Lower leg skin (tissue), 3 donors: ENCODE data around the gene DOCK3.

ENCODE experiments used
- CTCF ChIP-seq, 3 donors: fragments of 450-650 bp; IDR thresholded peaks; one replicate each; pipeline ENCODE4 v1.5.1; 2016; ENCODE audit warnings: antibody characterized with exemption in 3 of 3, mild to moderate bottlenecking in 3 of 3, moderate library complexity in 2 of 3
- POLR2A ChIP-seq, 2 donors: fragments of 450-650 bp; IDR thresholded peaks; one replicate each; pipeline ENCODE4 v1.6.1; 2016 to 2017; ENCODE audit warnings: antibody characterized with exemption in 2 of 2, mild to moderate bottlenecking in 1 of 2, moderate library complexity in 1 of 2

GRCh38 chr3:50675179-50676030, 678 bp downstream of the DOCK3 start:
- TF ChIP-seq CTCF (IDR thresholded peaks at IDR 0.05) (no peak), POLR2A (IDR thresholded peaks at IDR 0.05) (no peak)
